ENCODE data around the gene EYA2. TPM values are rescaled to one million over a fixed set of nuclear protein-coding genes. Genes with fewer than 3 reads are reported as not detected.

The EYA2 gene
- total RNA-seq, 2 experiments from 2014 or later, result not detected

GRCh38 chr20:46964618-46965455, 70.2 kb downstream of the EYA2 start:
- Mint-ChIP-seq H3K9me3 (ENCODE audit: insufficient read depth) (no peaks in the 10 kb centered on the region), H3K36me3 (ENCODE audit: low read depth) (no peaks in the 10 kb centered on the region), H3K27ac (no peak overlapping the region), H3K4me1 (ENCODE audit: low read depth) (no peaks in the 10 kb centered on the region), H3K27me3 (ENCODE audit: low read depth) (peaks cover 7% of the 10 kb centered on the region), H3K4me3 (no peak overlapping the region)
- ChIA-PET POLR2A (no interaction called here), CTCF (no interaction called here)
- ATAC-seq (no peak), DNase-seq (no peak)

- POLR2A ChIA-PET, result no interaction called here
These were observed 70.8 kb downstream of the EYA2 start for GRCh38 chr20:46965477-46965876.

GRCh38 chr20:46967646-46968045, 73.0 kb downstream of the EYA2 start:
- Mint-ChIP-seq H3K27ac (no peak overlapping the region), H3K4me1 (ENCODE audit: low read depth) (peaks cover 6% of the 10 kb centered on the region), H3K4me3 (no peak overlapping the region), H3K9me3 (ENCODE audit: insufficient read depth) (no peaks in the 10 kb centered on the region), H3K36me3 (ENCODE audit: low read depth) (no peaks in the 10 kb centered on the region), H3K27me3 (ENCODE audit: low read depth) (peaks cover 18% of the 10 kb centered on the region)
- ATAC-seq (no peak), DNase-seq (no peak)
- ChIA-PET CTCF (no interaction called here), POLR2A (no interaction called here)

More at GRCh38 chr20:46965477-46965876, 70.8 kb downstream of the EYA2 start:
- Mint-ChIP-seq H3K4me1 (ENCODE audit: low read depth) (no peaks in the 10 kb centered on the region), H3K4me3 (no peak overlapping the region), H3K27ac (no peak overlapping the region), H3K36me3 (ENCODE audit: low read depth) (no peaks in the 10 kb centered on the region), H3K27me3 (ENCODE audit: low read depth) (peaks cover 11% of the 10 kb centered on the region), H3K9me3 (ENCODE audit: insufficient read depth) (no peaks in the 10 kb centered on the region)
- CTCF ChIA-PET, result no interaction called here
- ATAC-seq, result no peak
- DNase-seq, result no peak

GRCh38 chr20:46970937-46971630, 76.4 kb downstream of the EYA2 start:
- Mint-ChIP-seq H3K9me3 (ENCODE audit: insufficient read depth) (no peaks in the 10 kb centered on the region), H3K36me3 (ENCODE audit: low read depth) (no peaks in the 10 kb centered on the region), H3K4me3 (no peak overlapping the region), H3K4me1 (ENCODE audit: low read depth) (peaks cover 20% of the 10 kb centered on the region), H3K27me3 (ENCODE audit: low read depth) (peaks cover 31% of the 10 kb centered on the region), H3K27ac (no peak overlapping the region)
- ATAC-seq (peak; percentile 58), DNase-seq (no peak)
- ChIA-PET POLR2A (no interaction called here), CTCF (no interaction called here)

- Mint-ChIP-seq H3K27me3 (ENCODE audit: low read depth) (peaks cover 46% of the 10 kb centered on the region), H3K27ac (no peak overlapping the region), H3K9me3 (ENCODE audit: insufficient read depth) (no peaks in the 10 kb centered on the region), H3K4me1 (ENCODE audit: low read depth) (peaks cover 27% of the 10 kb centered on the region), H3K4me3 (no peak overlapping the region), H3K36me3 (ENCODE audit: low read depth) (no peaks in the 10 kb centered on the region)
- ChIA-PET CTCF (no interaction called here), POLR2A (no interaction called here)
- DNase-seq (no peak), ATAC-seq (no peak)
These were observed 79.1 kb downstream of the EYA2 start for GRCh38 chr20:46973766-46974165.

GRCh38 chr20:46974669-46975434, 80.2 kb downstream of the EYA2 start:
- ChIA-PET POLR2A (no interaction called here), CTCF (no interaction called here)
- peaks cover 2% of the 10 kb centered on the region for H3K36me3 Mint-ChIP-seq (ENCODE audit: low read depth)
- H3K4me1 Mint-ChIP-seq (ENCODE audit: low read depth), result peaks cover 38% of the 10 kb centered on the region
- H3K27ac Mint-ChIP-seq, result no peak overlapping the region
- H3K27me3 Mint-ChIP-seq (ENCODE audit: low read depth), result peaks cover 48% of the 10 kb centered on the region
- ATAC-seq (peak; percentile 25), DNase-seq (no peak)
- H3K9me3 Mint-ChIP-seq (ENCODE audit: insufficient read depth), result no peaks in the 10 kb centered on the region
- H3K4me3 Mint-ChIP-seq, result no peak overlapping the region

GRCh38 chr20:46975976-46976375, 81.3 kb downstream of the EYA2 start:
- Mint-ChIP-seq H3K36me3 (ENCODE audit: low read depth) (peaks cover 2% of the 10 kb centered on the region), H3K27ac (no peak overlapping the region), H3K9me3 (ENCODE audit: insufficient read depth) (no peaks in the 10 kb centered on the region), H3K27me3 (ENCODE audit: low read depth) (peaks cover 50% of the 10 kb centered on the region), H3K4me1 (ENCODE audit: low read depth) (peaks cover 41% of the 10 kb centered on the region), H3K4me3 (no peak overlapping the region)
- POLR2A ChIA-PET, result no interaction called here
- no peak for ATAC-seq
- CTCF ChIA-PET, result no interaction called here
- DNase-seq, result no peak

GRCh38 chr20:46977204-46977603, 82.6 kb downstream of the EYA2 start:
- POLR2A ChIA-PET, result no interaction called here
- CTCF ChIA-PET, result no interaction called here
- no peak overlapping the region for H3K27ac Mint-ChIP-seq
- peaks cover 50% of the 10 kb centered on the region for H3K27me3 Mint-ChIP-seq (ENCODE audit: low read depth)
- DNase-seq, result no peak
- H3K36me3 Mint-ChIP-seq (ENCODE audit: low read depth), result peaks cover 2% of the 10 kb centered on the region
- peaks cover 36% of the 10 kb centered on the region for H3K4me1 Mint-ChIP-seq (ENCODE audit: low read depth)
- peaks cover 2% of the 10 kb centered on the region for H3K9me3 Mint-ChIP-seq (ENCODE audit: insufficient read depth)
- ATAC-seq, result no peak
- no peak overlapping the region for H3K4me3 Mint-ChIP-seq

GRCh38 chr20:46977909-46978588, 83.4 kb downstream of the EYA2 start:
- no peak overlapping the region for H3K4me3 Mint-ChIP-seq
- ChIA-PET CTCF (no interaction called here), POLR2A (no interaction called here)
- H3K27me3 Mint-ChIP-seq (ENCODE audit: low read depth), result peaks cover 53% of the 10 kb centered on the region
- H3K27ac Mint-ChIP-seq, result no peak overlapping the region
- no peak for DNase-seq
- H3K9me3 Mint-ChIP-seq (ENCODE audit: insufficient read depth), result peaks cover 6% of the 10 kb centered on the region
- no peak for ATAC-seq
- peaks cover 36% of the 10 kb centered on the region for H3K4me1 Mint-ChIP-seq (ENCODE audit: low read depth)
- H3K36me3 Mint-ChIP-seq (ENCODE audit: low read depth), result peaks cover 2% of the 10 kb centered on the region

GRCh38 chr20:46978951-46979491, 84.4 kb downstream of the EYA2 start:
- DNase-seq (no peak), ATAC-seq (no peak)
- Mint-ChIP-seq H3K9me3 (ENCODE audit: insufficient read depth) (peaks cover 13% of the 10 kb centered on the region), H3K36me3 (ENCODE audit: low read depth) (peaks cover 7% of the 10 kb centered on the region), H3K4me1 (ENCODE audit: low read depth) (peaks cover 34% of the 10 kb centered on the region), H3K27ac (no peak overlapping the region), H3K4me3 (no peak overlapping the region), H3K27me3 (ENCODE audit: low read depth) (peaks cover 51% of the 10 kb centered on the region)
- CTCF ChIA-PET, result interaction anchor here (0.9 to 1.2 kb wide), 2 partner anchors 10 to 11 kb away, joined by 3 to 5 read pairs; no protein-coding TSS in a partner anchor
- POLR2A ChIA-PET, result interaction anchor here (0.7 kb wide), 1 partner anchor 1056 kb away, joined by 3 read pairs; no protein-coding TSS in a partner anchor

- peak overlapping the region; percentile 43 for H3K27ac Mint-ChIP-seq
- ChIA-PET CTCF (interaction anchor here (0.9 to 1.2 kb wide), 2 partner anchors 9 to 11 kb away, joined by 3 to 5 read pairs; no protein-coding TSS in a partner anchor), POLR2A (interaction anchor here (0.7 kb wide), 1 partner anchor 1055 kb away, joined by 3 read pairs; no protein-coding TSS in a partner anchor)
- H3K9me3 Mint-ChIP-seq (ENCODE audit: insufficient read depth), result peaks cover 13% of the 10 kb centered on the region
- DNase-seq (no peak), ATAC-seq (peak; percentile 63)
- peaks cover 49% of the 10 kb centered on the region for H3K27me3 Mint-ChIP-seq (ENCODE audit: low read depth)
- peaks cover 7% of the 10 kb centered on the region for H3K36me3 Mint-ChIP-seq (ENCODE audit: low read depth)
- H3K4me3 Mint-ChIP-seq, result peak overlapping the region; percentile 0
- peaks cover 27% of the 10 kb centered on the region for H3K4me1 Mint-ChIP-seq (ENCODE audit: low read depth)
These were observed 85.1 kb downstream of the EYA2 start for GRCh38 chr20:46979603-46980241.

Measured in activated CD8-positive, alpha-beta T cell treated with anti-CD3 and anti-CD28 coated beads, Interleukin-2, amount 10 ng/mL, durations not matched to agents 7 days and 5 days (primary cell).